Endometrium (tissue), 2 donors: ENCODE results near the gene SLC1A1.
"Not testable (repeated sequence)": the region's sequence is repeated elsewhere in the genome, so short reads cannot be mapped to it uniquely, and the experiment has no call there.

Source experiments
- FAIRE-seq: peaks from 2 replicates; lab custom pipeline; 2012; peaks lifted over from hg19 to GRCh38; lab: Jason Lieb, UNC
- donor health status: control.
- donor health status: control.

The SLC1A1 gene

DNA sequence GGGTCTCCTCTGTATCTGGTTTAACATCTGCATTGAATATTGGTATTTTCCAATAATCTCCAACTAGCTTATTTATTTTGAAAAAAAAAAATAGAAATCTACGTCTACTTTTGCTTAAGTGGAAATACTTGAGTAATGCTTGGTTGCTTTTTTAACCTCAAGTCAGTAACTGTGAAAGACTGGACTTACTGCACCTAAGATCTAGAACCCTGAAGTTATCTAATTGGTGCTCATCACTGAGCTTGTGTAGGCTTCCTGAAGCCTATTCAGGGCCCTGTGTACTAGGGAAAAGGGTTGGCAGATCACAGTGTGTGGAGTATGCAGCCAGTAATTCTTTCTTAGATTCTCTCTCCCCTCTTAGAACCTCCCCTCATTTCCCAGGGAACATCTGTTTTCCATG, 16.2 kb downstream of the SLC1A1 start:
- FAIRE-seq: no peak

DNA sequence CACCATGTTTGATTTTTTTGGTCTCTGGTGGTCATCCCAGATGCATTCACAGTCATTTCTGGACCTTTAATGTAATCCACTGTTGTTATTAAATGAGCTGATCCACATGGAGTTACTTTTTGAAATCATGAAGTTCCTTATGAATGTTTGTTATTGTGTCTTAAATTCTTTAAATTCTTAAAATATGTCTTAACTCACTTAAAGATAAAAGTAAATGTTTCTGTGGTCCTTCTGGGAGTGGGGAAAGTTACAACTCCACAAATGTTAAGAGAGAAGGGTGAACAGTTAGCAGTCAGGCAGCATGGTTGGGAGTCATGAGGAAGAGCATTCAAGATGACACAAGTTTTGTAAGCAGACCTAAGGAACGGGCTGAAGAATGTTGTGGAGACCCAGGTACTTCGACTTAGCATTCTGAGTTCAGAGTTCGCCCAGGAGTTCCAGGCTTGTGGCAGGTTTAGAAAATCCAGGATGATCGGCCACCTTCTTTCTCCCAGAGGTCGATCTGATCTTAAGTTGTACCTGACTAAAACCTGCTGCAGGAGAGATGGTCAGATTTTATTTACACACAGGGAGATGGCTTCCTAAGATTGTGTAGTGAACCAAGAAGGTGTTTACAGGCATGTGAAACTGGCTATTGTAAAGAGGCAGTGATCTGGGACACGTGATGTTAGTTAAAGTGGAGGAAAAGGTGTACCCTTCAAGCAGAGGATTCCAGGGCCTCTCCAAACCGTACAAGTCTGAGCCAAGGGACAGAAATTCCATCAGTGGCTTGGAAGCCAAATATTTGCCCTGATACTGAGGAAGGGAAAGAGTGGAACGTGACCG, 17.2 kb downstream of the SLC1A1 start:
- no peak for FAIRE-seq

DNA sequence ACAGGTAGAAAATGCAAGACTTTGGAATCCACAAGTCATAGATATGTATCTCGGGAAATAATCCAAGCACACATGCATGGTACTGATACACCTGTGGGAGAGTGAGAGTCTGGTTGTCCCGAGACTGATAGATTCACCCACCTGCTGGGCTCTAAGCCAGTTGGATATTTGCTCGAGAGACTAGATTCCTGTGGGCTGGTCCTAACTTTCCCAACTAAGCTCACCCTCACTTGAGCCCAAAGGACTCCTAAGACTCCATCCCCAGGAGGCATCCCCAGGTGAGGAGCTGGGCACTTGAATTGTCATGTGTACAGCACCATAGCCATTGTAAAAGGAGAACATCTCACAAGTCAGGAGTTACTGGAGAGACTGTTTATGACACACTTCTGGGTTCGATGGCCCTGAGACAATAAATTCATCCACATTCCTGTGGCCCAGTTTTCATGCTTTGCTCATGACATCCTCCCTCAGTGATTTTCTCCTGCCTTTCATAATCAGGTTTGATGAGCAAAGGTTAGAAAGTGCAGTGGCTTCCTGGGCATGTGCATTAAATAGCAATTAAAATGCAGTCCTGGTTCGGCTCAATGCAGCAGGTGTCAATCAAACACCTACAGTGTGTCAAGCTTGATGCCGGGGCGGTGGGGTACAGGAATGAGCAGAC, 18.1 kb downstream of the SLC1A1 start:
- no peak for FAIRE-seq

DNA sequence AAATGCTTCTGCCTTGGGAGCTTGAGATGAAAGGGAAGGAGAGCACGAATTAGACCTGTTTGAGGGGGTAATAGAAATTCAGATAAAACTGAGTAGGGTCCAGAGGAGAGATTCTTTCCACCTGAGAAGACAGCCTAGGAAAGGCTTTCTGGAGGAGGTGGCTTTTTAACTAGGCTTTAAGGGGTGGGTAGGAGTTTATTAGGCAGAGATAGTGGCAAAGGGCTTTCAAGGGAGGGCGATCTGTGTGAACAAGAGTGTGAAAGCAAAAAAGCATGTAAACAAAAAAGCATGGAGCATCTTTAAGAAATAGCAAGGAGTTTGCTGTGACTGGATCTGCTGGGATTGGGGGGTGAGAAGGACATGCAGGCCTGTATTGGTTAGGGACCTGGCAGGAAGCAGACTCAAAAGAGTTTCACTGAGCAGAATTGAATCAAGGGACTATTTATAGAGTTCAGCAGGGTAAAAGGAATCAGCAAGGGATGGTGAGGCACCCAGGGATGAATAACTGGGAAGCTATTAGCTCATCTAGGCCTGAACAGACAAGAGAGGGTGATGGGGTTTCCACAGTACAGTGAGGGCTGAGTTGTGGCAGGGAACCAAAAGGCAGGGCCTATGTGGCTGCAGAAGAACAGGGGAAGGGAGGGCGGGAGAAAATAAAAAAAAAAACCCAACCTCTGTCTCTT, 18.8 kb downstream of the SLC1A1 start:
- FAIRE-seq: no peak

DNA sequence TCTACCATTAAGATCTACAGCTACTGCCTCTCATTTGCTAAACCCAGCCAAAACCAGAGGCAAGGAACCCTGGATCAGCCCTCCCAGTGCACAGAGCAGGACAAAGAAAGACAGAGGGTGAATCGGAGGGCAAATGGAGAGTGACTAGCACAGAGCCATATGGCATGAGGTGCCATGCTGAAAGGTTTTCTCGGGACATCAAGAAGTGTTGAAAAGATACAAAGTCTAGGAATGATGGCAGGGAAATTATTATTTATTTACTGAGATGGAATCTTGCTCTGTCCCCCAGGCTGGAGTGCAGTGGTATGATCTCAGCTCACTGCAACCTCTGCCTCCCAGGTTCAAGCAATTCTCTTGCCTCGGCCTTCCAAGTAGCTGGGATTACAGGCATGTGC, 19.3 kb downstream of the SLC1A1 start:
- FAIRE-seq: no peak

DNA sequence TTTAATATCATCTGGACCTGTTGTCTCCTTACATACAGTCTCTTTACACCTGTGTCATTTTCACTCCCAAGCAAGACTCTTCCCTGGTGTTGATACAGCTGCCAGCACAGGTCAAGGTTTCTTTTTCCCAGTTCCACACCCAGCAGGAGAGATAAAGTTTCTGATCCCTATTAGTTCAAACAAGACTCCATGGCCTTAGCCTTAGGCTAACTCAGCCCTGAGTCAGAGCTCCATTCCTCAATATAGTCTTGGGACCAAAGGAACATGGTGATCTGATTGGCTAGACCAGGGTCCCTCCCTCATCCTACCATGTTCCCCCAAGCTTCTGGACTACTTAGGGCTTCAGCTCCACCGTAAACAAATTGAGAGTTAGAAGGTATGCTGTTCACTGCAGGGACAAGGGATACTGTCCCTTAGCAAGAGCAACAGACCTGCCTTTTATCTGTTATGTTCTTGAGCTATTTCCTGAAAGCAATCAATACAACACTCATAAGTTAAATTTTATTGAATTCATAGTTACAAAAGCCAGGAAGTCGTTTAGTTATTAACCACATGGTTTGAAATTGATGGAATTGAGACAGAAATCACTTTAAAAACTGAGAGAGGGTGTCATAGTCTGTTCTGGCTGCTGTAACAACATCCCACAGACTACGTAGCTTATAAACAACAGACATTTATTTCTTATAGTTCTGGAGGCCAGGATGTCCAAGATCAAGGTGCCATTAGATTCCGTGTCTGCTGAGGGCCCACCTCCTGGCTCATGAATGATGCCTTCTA, 20.5 kb downstream of the SLC1A1 start:
- no peak for FAIRE-seq

DNA sequence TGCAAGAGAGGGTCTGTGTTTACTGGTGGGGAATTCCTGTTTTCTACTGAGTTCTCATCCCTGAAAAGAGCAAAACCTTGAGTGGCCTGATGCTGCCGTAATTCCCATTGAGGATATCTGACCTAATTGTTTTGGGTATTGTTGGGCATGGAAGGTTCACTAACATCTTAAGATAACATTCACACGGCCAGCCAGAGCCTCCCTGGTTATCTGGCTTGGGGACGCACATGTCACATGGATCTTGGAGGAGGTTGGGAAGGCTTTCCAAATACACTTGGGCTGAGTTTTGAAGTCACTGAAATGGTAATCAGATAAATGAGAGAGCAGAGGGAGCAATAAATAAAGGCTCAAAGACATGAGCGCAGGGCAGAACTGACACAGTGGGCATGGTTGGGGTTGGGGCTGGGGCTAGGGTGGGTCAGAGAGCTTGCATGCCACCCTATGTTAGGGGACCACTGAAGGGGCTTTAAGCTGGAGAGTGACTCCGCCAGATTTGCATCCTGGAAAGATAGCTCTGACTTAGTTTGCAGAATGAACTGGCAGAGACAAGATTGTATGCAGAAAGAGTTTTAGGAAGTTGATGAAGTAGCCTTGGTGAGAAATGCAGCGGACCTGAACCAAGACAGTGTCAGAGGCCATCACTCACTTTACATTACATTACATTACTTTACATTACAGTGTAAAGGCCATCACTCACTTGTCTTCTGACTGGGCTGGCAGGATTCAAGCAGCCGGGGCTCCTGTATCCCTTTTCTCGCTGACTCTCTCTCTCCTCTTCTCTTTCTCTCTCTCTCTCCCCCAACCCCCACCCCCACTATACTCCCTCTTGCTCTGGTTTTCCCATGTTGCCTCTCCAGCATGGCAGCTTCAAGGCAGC, 24.2 kb downstream of the SLC1A1 start:
- no peak for FAIRE-seq

DNA sequence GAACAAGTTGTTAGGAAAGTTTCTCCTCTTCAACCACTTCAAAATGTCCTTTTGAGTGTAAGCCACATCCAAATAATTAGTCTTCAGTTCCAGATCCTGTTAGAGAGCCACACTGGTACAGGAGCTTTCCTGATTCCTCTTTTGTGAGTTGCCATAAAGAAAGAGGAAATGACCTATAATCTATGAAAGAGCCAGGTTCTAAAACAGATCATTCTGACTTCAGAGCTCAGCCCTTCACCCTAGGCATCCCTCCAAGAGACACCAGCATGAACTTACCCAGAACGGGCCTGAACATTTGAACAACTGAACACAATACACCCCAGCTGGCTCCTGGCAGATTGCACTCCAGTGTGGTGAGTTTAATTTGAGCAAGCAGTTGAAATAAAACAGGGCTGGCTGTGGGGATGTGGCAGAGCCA, 25.7 kb downstream of the SLC1A1 start:
- FAIRE-seq: no peak

DNA sequence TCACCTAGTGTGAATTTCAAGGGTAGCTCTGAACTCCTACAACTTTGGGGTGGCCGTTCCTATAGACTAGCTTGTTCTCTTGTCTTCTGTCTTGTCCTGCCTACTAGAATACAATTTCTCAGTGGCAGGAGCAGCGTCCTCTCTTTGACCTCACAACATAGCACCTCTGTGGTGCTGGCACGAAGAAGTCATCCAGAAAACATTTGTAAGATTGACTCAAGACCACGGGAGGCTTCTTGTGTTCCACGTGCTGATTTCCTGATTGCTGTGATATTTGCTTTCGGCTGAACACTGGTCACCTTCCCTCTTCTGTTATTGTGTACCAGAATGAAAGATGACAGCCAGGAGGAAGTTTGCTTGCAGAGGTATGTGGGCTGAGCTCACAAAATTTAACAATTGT, 27.0 kb downstream of the SLC1A1 start:
- FAIRE-seq: no peak

DNA sequence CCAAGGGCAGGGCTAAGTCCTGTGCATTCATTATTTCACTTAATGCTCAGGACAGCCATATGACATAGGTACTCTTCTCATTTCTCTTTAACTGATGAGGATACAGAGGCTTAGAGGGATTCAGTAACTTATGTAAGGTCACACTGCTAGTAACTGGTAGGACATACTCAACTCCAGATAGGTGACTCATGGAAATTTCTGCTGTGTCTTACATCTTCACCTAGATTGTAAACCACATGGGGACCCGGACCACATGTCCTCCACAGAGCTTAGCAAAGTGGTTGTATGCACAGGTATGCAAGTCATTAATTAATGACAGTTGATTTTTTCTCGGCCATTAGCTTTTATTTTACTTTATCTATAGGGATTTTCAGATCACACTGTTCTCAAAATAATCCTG, 29.3 kb downstream of the SLC1A1 start:
- no peak for FAIRE-seq

DNA sequence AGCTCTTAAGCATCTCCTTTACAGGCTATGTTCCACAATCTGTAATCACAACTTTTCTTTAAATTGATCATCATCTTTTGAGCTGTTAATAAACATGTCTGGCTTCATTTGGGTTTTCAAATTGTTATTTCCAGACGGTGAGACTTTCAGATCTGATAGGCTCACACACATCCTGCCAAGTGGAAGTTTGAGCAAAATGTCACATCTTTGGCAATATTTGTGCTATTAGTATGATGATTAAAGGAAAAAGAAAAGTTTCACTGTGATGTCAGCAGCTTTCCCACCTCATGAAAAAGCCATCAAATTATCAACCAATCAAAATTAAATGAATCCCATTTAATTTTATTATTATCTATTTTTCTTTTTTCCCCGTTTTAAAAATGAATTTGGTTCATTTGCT, 29.8 kb downstream of the SLC1A1 start:
- no peak for FAIRE-seq

DNA sequence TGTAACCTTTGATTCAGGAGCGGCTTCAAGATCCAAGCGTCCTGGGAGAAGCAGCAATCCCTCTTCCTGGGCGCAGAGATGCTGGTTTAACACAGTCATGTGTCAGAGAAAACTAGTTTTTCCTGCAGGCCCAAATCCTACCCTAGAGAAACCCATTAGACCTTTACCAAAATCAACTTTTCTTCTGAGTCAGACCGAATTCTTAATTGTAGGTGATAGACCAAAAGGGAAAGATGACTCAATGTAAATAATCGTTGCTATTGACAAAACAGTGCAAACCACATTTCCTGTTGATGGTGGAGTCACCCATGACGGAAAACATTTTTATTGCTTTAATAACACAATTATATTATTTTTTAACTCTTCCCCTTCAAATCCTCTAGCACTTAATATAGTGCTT, 40.1 kb downstream of the SLC1A1 start:
- FAIRE-seq: no peak

DNA sequence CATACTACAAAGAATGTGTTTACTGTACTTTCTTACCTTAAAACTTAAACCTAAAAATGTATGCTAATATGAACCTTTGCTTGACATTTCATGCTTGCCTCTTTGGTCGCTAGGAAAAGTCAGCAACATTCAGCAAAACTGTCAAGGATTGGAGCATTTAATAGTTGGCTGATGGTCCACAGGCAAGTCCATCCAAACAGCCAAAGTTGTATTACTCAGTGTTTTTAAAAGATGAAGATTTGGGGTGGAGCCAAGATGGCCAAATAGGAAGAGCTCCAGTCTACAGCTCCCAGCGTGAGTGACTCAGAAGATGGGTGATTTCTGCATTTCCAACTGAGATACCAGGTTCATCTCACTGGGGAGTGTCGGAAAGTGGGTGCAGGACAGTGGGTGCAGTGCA, 40.6 kb downstream of the SLC1A1 start:
- not testable (repeated sequence) for FAIRE-seq

DNA sequence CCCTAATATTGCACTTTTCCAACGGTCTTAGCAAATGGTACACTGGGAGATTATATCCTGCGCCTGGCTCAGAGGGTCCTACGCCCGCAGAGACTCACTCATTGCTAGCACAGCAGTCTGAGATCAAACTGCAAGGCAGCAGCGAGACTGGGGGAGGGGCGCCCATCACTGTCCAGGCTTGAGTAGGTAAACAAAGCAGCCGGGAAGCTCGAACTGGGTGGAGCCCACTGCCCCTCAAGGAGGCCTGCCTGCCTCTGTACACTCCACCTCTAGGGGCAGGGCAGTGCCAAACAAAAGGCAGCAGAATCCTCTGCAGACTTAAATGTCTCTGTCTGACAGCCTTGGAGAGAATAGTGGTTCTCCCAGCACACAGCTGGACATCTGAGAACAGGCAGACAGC, 41.1 kb downstream of the SLC1A1 start:
- not testable (repeated sequence) for FAIRE-seq

DNA sequence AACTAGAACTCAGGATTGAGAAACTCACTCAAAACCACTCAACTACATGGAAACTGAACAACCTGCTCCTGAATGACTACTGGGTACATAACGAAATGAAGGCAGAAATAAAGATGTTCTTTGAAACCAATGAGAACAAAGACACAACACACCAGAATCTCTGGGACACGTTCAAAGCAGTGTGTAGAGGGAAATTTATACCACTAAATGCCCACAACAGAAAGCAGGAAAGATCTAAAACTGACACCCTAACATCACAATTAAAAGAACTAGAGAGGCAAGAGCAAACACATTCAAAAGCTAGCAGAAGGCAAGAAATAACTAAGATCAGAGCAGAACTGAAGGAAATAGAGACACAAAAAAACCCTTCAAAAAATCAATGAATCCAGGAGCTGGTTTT, 43.6 kb downstream of the SLC1A1 start:
- not testable (repeated sequence) for FAIRE-seq

DNA sequence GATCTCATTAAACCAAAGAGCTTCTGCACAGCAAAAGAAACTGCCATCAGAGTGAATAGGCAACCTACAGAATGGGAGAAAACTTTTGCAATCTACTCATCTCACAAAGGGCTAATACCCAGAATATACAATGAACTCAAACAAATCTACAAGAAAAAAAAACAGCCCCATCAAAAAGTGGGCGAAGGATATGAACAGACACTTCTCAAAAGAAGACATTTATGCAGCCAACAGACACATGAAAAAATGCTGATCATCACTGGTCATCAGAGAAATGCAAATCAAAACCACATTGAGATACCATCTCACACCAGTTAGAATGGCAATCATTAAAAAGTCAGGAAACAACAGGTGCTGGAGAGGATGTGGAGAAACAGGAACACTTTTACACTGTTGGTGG, 45.9 kb downstream of the SLC1A1 start:
- not testable (repeated sequence) for FAIRE-seq

DNA sequence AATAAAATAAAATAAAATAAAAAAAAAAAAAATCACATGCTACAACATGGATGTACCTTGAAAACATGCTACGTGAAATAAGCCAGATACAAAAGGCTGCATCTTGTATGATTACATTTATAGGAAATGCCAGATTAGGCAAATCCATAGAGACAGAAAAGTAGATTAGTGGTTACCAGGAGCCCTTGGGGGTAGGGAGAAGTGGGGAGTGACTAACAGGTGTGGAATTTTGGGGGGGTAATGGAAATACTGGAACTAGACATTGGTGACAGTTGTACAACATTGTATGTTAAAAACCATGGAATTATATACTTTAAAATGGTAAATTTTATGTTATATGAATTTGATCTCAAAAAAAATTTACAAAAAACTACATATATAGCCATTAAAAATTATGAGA, 47.3 kb downstream of the SLC1A1 start:
- FAIRE-seq: no peak

DNA sequence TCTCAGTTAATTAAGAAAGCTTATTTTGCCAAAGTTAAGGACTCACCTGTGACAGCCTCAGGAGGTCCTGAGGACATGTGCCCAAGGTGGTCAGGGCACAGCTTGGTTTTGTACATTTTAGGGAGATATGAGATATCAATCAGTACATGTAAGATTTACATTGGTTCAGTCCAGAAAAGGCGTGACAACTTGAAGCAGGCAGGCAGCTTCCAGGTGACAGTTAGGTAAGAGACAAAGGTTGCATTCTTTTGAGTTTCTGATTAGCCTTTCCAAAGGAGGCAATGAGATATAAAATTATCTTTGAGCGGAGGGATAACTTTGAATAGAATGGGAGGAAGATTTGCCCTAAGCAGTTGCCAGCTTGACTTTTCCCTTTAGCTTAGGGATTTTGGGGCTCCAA, 47.8 kb downstream of the SLC1A1 start:
- no peak for FAIRE-seq

DNA sequence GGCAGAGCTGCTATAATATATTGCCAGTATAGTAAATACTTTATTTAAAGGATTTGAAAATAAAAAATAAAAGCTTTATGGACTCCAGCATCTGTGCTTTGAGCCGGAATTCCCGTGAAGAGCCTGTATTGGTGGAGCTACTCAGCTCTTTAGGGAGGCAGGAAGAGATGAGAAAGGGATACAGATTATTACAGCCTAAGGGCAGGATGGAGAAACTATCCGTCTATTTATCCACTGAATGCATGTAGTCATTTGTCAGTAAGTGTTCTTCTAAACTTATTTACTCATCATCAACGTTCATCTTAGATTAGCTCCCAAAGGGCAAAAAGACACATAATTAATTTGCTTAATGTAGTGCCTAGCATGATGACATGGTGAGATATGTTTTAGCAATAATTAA, 48.4 kb downstream of the SLC1A1 start:
- FAIRE-seq: no peak

DNA sequence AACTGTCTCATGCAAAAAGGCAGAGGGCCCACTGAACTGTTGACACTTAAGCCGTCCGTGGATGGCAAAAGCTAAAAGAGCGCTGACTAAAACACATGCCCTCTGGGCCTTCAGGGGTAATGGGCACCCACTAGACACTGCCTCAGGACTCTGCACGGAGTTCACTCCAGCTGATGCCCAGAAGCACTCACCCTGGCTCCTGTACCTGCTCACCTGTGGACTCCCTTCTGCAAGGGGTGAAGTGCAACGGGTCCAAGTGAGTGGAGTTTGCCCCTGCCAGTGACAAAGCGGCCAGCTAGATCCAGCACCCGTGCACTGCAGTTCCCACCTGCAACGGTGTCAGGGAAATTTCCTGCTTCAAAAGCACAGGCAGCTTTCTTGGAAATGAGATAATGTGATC, 50.2 kb downstream of the SLC1A1 start:
- FAIRE-seq: no peak

DNA sequence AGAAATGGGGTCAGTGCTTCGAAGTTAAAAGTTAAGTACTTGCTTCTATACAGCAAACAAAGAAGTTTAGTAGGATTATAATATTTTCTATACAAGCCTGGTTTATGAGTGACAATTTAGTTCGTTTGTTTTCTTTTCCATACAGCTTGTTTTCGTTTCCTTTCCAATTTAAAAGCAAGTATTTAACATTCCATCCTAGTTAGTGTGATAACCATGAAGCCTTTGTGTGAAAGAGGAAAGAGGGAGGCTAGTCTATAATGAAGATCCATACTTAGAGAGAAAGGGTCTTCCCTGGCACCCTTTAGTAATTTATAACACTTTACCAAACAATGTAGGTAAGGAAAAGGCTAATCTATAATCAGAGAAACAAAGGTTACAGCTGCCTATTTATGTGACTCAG, 51.0 kb downstream of the SLC1A1 start:
- no peak for FAIRE-seq

DNA sequence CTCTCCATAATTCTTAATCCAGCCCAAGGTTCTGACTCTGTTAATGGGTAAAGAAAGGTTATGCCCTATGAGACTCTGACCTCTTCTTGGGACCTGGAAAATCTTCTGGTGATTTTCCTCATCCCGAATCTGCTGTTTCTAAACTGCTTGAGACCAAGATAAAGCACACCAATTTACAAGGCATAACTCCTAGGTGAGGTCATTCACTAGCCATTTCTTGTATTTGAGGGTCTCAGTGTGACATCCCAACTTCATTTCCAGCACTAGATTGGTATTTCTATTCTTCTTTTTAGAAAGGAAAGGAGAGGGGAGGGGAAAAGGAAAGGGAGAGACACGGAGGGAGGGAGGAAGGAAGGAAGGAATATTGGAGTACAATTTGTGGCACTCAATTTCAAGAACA, 51.6 kb downstream of the SLC1A1 start:
- no peak for FAIRE-seq
